Body of pancreas (tissue), 4 donors: ENCODE measurements around the gene SYNJ2.

ENCODE experiments used
- POLR2A ChIP-seq, 3 donors: fragments of 450-650 bp; IDR thresholded peaks; one replicate each; pipeline ENCODE4 v1.6.1; 2016; ENCODE audit warnings: antibody characterized with exemption in 3 of 3, mild to moderate bottlenecking in 2 of 3
- TF ChIP-seq, protein P1 (sequence below), 7 experiments: fragments of 450-650 bp in 4 of 7; fragments of 200-600 bp in 3 of 7; sonication (generic) in 3 of 7; IDR thresholded peaks; one replicate each; pipeline ENCODE4 v1.5.1; 2016 to 2019; ENCODE audit warnings: antibody characterized with exemption in 7 of 7

DNA sequence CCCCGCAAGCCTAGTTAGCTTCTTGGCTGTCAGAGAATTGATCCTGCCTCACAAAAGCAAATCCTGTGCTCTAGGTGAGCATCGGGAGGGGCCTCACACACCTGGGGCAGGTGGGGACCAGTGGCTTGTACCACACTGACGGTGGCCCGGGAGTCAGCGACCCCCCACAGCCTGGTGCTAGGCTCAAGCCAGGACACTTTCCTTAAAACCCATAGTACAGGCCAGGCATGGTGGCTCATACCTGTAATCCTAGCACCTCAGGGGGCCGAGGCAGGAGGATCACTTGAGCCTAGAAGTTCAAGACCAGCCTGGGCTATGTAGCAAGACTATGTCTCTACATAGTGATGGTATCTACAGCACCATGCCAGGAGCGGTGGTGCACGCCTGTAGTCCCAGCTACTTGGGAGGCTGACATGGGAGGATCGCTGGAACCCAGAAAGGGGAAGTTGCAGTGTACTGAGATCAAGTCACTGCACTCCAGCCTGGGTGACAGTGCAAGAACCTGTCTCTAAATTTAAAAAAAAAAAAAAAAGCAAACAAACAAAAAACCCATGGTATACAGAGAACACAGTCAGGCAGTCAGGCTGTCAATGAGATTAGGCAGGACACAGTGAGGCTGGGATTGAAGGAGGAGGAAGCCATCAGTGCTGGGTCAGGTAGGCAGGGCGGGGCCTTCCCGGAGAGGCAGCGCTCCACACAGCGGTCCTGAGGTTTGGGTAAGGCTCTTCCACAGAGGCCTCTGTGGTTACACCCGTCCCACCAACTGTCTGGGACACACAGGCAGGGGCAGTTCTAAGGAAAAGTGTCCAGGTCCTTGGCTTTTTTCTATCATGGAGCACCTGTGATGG, 41.3 kb downstream of the SYNJ2 start:
- TF ChIP-seq, protein P1, sequence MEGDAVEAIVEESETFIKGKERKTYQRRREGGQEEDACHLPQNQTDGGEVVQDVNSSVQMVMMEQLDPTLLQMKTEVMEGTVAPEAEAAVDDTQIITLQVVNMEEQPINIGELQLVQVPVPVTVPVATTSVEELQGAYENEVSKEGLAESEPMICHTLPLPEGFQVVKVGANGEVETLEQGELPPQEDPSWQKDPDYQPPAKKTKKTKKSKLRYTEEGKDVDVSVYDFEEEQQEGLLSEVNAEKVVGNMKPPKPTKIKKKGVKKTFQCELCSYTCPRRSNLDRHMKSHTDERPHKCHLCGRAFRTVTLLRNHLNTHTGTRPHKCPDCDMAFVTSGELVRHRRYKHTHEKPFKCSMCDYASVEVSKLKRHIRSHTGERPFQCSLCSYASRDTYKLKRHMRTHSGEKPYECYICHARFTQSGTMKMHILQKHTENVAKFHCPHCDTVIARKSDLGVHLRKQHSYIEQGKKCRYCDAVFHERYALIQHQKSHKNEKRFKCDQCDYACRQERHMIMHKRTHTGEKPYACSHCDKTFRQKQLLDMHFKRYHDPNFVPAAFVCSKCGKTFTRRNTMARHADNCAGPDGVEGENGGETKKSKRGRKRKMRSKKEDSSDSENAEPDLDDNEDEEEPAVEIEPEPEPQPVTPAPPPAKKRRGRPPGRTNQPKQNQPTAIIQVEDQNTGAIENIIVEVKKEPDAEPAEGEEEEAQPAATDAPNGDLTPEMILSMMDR (IDR thresholded peaks at IDR 0.05) = no peak
- TF ChIP-seq POLR2A (IDR thresholded peaks at IDR 0.05) = no peak
